NOMO-1 (cell line): ENCODE data around the gene LURAP1L.

Source experiments
- DNase-seq, 2 experiments: peaks; one replicate each; lab custom pipeline; 2025; ENCODE audit not compliant: unreplicated experiment in 2 of 2; lab: John Stamatoyannopoulos, UW

LURAP1L gene, protein sequence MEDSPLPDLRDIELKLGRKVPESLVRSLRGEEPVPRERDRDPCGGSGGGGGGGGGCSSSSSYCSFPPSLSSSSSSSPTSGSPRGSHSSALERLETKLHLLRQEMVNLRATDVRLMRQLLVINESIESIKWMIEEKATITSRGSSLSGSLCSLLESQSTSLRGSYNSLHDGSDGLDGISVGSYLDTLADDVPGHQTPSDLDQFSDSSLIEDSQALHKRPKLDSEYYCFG

DNA sequence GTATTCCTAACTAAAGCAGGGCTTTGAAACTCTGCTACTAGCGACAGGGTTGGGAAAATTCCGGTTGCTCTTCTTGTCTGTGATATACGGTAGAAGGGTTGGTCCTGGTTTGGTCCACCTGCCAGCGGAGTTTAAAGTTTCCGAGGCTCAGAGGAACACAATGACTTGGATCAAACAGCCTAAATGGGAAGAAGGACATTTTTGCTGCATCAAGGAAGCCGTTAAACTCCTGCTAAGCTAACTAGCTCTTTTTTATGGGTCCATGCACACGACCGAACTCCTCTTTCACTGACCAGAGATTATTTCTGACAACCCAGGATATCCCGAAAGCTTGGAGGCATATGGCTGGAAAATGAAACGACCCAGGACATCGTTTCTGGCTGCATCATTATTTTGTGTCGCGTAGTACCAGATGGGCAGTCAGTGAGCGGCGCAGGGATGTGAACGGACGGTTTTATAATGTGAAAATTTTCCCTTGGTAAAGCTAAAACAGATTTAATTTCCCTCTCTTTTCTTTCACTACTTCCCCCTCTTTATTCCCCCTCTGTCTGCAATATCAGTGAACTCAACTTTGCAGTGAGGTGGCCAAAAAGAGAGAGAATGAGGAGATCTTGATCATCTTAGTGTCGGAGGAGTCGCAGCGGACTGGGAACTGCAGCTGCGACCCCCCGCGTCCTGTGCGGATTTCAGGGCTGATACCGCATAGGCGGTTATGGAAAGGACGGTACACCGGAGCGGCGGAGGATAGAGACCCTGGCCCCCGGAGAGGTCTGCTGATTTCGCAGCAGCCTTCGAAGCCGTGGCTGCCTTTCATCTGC is at the start of gene LURAP1L:
Gene LURAP1L, plus strand, starts transcription at position 160 of the 818 bp plus-strand sequence. CDS start 696 bp downstream, outside the sequence.
- DNase-seq = no peak

GRCh38 chr9:12726795-12727194 is 48.0 kb upstream of the LURAP1L start:
- no peak for DNase-seq

DNA sequence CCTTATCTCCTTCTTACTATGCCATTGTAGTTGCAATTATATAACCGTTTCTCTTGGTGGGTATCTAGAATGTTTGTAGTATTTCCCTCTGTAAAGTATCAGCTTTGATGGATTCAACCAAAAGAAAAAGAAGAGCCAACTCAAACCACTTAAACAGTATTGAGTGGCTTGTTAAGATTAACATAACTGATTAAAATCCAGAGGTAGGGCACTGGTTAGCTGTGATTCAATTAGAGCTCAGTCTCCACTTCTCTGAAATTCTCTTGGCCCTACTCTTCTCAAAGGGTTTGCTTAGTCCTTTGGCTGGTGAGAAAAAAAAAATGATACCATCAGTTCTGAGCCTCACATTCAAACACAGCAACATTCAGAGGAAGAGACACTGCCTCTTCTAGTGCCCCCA is 44.6 kb upstream of the LURAP1L start:
- DNase-seq = no peak

DNA sequence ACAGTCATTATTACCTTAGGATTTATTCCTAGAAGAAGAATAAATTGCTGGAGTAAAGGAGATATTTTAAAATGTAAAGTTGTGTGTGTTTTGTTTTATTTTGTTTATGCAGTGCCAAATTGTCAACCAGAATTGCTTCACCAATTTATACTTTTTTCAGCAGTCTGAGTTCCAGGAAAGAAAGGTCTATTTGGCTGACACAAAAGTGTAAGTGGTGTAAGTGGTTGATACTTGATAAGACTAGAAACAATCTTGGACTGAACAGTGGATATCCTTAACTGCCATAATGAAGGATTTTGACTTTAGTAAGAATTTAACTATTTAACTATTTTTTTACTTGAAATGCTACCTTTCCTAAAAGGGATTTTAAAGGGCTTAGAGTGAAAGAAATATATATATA is 43.9 kb upstream of the LURAP1L start:
- DNase-seq = no peak

DNA sequence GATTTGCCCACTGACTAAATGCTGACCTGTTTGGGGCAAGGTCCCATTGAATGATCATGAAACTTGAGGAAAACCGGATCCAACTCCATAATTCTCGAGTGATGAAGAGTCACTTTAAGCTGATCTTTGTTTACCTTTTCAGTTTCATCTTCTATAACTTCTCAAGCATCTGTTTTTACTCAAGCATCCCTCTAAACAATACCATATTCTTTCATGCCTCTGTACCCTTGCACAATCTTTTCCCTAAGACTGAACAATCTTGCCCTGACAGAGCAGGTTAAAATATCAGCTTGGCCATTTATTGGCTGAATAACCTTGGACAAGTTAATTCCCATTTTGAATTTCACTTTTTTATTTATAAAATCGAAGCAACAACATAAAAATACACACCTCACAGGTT is 41.8 kb upstream of the LURAP1L start:
- no peak for DNase-seq

DNA sequence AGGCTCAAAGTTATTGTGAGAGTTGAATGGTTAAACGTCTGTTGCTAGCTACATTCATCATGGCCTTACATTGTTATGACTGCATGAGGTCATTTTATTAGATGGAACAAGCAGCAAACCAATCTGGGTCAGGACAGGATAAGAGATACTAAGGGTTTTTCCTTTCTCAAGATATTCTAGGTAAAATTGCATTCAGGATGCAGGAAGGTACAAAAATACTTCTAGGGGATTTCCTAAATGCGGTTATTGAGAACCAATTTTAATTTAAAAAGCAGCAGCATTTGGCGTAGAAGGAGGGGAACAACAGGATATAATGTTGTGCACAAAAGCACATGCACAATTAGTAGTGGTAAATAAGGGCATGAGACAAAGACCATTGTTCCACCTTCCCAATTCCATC is 39.2 kb upstream of the LURAP1L start:
- no peak for DNase-seq

GRCh38 chr9:12737871-12738270 is 36.9 kb upstream of the LURAP1L start:
- DNase-seq = no peak

DNA sequence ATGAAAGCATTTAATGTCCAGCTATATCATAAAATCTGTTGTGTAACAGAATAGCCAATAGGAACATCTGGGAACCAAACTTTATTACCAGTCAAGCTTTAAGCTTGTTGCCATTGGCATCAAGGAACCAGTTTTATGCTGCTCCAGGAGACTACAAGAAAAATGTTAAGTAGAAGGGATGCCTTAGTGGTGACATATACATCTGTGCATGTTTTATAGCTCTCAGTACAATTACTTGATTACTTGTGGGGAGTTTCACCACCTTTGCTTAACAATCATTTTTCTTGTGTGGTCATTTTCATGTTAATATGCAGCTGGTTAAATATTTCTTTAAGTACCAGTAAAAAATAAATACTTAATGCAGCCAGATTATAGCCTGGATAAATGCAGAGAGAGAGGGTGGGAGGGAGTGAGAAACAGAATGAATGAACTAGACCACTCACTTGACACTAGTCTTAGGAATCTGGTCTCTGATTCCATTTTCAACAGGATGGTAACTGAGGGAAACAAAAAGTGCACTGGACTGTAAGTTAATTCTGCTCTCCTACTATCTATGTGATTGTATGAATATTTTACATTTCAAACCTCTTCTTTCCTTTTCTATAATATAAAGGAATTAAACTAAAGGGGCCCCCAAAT is 35.7 kb upstream of the LURAP1L start:
- DNase-seq = no peak

- no peak for DNase-seq
Observed at GRCh38 chr9:12740845-12741244, 34.0 kb upstream of the LURAP1L start.

DNA sequence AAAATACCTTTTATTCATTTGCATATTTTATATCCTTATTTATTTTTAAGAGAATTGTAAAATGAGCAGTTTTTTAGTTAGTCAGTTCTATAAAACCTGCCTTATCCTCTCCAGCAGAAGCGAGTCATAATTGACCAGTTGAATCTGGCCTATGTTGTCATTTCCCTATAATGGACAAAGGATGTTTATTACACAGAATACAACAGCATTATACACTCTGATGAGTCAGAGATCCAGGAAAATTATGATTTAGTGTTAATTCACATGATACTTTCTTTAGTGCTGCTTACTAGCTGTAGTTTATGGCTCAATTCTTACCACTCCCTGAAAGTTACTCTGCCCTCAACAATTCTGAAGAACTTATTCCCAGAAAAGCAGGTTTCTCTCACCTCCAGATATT is 26.8 kb upstream of the LURAP1L start:
- DNase-seq = no peak

DNA sequence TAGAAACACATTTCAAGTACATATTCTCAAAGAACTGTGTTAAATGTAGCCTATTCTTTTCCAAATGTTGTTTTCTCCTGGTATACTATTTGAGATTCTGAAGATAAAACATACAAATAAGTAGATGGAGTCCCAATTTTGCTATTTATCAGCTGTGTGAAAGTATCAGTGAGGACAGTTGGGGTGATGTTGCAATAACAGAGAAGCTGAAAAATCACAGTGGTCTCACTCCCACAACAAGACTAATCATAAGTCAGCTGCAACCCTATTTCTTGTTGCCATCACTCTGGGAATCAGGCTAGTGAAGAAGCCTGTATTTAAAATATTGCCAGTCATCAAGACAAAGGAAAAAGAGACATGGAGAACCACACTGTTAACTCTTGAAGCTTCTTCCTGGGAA is 25.9 kb upstream of the LURAP1L start:
- DNase-seq = no peak

GRCh38 chr9:12753931-12754330 is 20.9 kb upstream of the LURAP1L start:
- DNase-seq = no peak

DNA sequence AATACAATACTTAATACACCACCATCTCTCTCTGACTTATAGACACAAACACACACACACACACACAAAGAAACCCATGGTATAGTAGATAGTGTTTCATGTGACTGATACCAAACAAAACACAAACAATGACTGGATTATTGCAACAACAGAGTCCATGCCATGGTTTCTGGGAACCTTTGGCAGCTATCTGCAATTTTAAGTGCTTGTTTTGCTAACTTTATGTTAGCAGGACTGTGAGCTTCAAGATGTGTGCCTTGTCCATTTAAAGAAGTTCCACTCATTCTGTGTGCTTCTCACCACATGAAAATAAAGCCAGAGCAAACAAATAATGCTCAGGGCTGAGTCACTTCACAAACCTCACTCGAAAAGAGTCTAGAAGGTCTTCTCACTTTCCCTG is 15.1 kb upstream of the LURAP1L start:
- no peak for DNase-seq

GRCh38 chr9:12760758-12761157 is 14.1 kb upstream of the LURAP1L start:
- no peak for DNase-seq

GRCh38 chr9:12764150-12764549 is 10.7 kb upstream of the LURAP1L start:
- no peak for DNase-seq

DNA sequence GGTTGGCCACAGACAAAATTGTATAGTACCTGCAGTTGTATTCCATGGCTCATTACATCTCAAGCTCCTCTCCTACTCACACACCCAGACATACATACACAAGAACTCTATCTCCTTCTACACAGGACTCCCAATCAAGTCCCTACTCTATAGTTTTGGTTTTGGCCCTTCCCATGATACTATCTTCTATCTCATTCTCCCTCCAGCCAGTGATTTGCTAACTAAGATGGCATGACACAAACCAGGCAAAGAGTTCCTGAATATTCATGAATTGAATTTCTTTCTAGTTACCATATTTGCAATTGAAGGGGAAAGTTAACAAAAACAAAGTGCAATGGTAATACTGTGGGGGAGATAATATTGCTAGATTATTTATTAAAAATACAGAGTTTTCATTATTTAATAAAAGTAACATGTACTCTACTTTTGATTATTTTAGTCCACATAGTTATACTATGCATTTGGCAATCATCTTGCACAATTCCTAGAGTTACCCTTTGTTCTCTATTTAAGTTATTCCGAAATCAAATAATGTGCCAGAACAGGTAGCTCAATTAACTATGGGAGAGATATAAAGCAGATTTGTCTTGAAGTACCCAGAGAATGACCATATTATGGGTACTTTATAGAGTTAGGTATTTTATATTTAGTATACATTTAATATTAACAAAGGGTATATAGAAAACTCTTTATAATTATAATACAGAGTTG is 9.6 kb upstream of the LURAP1L start:
- DNase-seq = no peak

DNA sequence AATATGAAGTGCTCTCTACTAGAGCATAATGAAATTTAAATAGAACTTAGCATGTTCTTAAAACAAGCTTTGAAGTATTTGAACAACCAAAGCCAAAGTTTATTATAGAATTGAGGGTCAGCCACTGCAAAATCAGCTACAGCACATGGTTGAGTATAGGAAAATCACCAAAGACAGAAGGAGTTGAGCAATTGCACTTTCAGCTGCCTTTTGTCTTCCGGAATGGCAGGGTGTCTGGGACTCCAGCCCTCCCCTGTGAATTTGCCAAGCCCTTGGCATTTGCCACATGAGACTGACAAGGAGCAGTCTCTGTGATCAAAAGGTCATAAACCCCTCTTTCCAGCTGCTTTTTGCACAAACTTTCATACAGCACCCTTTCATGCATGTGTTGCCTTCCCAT is 8.5 kb upstream of the LURAP1L start:
- no peak for DNase-seq

DNA sequence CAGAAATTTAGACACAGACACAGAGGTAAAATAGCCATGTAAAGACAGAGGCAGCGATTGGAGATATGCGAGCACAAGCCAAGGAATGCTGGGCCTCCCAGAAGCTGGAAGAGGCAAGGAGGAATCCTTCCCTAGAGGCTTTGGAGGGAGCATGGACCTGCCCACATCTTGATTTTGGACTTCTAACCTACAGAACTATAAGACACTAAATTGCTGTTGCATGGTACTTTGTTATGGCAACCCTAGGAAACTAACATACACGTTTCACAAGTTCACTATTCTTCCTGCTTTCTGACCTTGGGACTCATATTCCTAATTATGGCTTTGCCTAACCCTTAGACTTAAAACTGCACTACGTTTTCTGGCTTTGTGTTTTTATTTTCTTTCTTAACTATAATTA is 4.6 kb upstream of the LURAP1L start:
- DNase-seq = no peak

DNA sequence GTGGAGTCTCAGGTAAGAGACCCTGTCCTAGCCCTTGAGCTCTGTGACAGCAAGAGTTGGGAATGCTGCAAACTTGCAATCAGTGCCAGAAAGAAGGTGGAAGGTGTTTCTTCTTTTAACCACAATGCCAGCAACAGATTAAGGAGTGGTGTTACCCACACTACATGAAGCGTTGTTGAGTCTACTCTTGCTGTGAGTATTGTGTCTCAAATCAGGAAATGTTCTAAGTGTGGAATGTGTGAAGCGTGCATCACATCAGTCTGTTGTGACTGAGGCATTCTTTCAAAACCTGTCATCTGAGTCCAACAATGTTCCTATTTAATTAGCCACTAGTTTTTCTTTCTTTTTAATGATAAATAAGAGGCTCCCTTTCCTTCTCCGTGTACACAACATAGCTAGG is 2.9 kb upstream of the LURAP1L start:
- no peak for DNase-seq

DNA sequence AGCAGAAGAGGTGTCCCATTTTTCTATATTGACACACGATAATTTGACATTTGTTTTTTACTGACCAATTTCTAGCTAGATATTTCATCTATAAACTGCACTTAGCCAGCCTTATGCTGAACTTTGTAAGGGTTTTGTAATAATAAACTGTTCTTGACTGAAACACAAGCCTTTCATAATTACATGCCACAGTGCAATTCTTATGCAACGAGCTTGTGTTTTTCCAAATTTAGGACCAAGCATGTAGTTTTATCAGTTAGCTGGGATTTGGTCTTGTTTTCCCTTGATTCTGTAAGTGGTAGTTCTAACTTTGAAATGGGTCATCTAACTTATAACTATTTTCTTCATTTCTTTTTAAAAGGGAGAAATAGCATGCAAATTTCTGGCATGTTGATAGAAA is 1.3 kb upstream of the LURAP1L start:
- DNase-seq = no peak
